ENCODE data around the gene TMEM260.
"Not testable (repeated sequence)": the region's sequence is repeated elsewhere in the genome, so short reads cannot be mapped to it uniquely, and the experiment has no call there.

Gene TMEM260

GRCh38 chr14:56676042-56676441 is 96.4 kb downstream of the TMEM260 start:
- DNase-seq (ENCODE audit: low read depth): no peak

- DNase-seq (ENCODE audit: low read depth): no peak
These were observed 99.2 kb downstream of the TMEM260 start for GRCh38 chr14:56678838-56679237.

- DNase-seq (ENCODE audit: low read depth): no peak
These were observed 106.8 kb downstream of the TMEM260 start for GRCh38 chr14:56686416-56686815.

GRCh38 chr14:56687123-56687522 is 107.5 kb downstream of the TMEM260 start:
- no peak for DNase-seq (ENCODE audit: low read depth)

GRCh38 chr14:56694609-56695008 is 115.0 kb downstream of the TMEM260 start:
- DNase-seq (ENCODE audit: low read depth): no peak

- DNase-seq (ENCODE audit: low read depth): not testable (repeated sequence)
These were observed 115.6 kb downstream of the TMEM260 start for GRCh38 chr14:56695216-56695615.

Measured in CMK (cell line).